Stimulated activated CD8-positive, alpha-beta memory T cell treated with anti-CD3 and anti-CD28 coated beads, Interleukin-12 subunit alpha, Interleukin-12 subunit beta, amount 100 ng/mL, for 24 hours (primary cell): Measurements from ENCODE around the gene NKAIN2.
"Not testable (repeated sequence)": the region's sequence is repeated elsewhere in the genome, so short reads cannot be mapped to it uniquely, and the experiment has no call there.

Source experiments
- DNase-seq: peaks from one replicate; pipeline ENCODE4 v3.0.0-alpha.2; 2020; ENCODE audit errors: extremely low read depth

NKAIN2 gene

DNA sequence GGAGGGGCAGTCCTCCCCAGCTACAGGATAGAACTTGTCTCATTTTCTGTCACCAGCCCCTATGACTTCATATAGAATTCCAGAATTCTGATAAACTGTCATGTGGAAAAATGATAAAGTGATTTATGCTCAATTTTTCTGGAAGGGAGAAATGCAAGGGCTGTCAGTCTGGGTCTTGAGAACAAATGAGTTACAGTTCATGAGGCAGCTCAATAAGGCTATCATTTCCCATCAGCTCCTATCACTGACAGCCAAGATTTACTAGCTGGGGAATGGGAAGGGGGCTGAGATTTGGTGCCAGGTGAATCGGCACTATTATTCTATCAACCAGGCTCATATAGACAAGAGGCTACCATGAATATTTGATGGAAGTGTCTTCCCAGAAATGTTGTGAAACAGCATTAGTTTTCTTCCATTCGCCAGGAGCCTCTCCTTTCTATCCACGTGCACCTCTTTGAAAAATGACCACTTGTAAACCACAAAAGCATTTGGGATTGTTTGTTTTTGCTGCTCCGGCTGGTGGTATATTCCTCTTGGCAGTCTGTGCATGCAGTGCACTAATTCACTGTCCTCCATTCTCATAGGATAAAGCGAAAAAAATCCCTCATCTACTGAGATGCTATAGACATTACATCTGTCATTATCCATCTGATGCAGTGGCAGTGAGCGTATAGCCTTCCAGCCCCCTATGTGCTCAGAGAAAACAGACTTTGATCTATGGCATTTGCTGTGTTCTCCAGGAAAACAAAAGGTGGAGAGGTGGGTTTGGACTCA, 629.9 kb downstream of the NKAIN2 start:
- DNase-seq = no peak

GRCh38 chr6:124434421-124434820, 630.8 kb downstream of the NKAIN2 start:
- DNase-seq = no peak

- DNase-seq = no peak
These were observed 633.1 kb downstream of the NKAIN2 start for GRCh38 chr6:124436803-124437202.

GRCh38 chr6:124438546-124439065, 634.9 kb downstream of the NKAIN2 start:
- no peak for DNase-seq

DNA sequence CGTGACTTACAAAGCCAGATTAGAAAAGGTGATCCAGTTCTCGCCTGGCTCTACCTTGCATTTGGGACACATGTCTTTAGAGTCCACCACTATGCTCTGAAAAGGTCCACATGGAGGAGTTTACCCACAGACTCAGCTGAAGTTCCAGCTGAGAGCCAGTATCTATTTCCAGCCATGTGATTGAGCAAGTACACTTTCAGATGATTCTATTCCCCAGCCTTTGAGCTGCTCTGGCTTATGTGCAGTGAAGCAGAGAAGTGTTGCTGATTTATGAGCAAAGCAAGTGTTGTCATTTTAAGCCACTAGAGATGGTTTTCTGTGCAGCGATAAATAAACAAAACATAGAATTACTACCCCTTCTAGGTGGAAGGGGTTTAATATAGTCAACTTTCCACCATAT, 637.8 kb downstream of the NKAIN2 start:
- no peak for DNase-seq

DNA sequence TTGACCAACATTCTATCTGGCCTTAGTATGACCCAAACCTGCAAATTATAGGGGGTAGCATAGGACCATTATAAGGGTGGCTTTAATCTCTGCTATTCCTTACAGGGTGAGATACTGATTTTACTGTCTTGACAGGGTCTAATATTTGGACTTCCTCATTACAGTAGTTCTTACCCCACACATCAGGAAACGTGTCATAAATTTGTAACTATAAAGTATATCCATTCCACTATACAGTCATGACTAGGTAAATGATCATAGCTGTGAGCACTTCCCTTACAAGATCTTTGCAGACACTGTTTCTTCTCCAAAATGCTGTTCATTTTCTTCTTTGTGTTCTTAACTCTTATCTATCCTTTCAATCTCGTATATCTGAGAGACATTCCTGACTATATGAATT, 639.9 kb downstream of the NKAIN2 start:
- no peak for DNase-seq

DNA sequence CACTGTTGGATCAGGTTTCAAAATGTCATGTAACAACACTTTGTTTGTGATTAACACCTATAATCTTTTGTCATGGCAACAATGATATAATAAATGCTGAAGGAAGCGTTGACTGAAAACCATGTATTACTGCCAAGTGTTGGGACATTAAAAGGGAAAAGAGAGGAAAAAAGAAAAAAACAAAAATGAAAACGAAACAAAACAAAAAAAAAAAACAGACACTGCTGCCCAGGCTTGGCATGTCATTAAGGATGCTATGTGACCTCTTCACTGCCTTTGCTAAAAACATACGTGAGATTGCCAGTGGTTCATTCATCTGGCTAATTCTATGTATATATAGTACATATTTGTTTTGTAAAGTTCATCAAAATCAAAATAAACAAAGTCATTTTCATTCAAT, 641.9 kb downstream of the NKAIN2 start:
- no peak for DNase-seq

GRCh38 chr6:124446961-124447360, 643.3 kb downstream of the NKAIN2 start:
- no peak for DNase-seq

GRCh38 chr6:124459268-124459667, 655.6 kb downstream of the NKAIN2 start:
- DNase-seq = no peak

DNA sequence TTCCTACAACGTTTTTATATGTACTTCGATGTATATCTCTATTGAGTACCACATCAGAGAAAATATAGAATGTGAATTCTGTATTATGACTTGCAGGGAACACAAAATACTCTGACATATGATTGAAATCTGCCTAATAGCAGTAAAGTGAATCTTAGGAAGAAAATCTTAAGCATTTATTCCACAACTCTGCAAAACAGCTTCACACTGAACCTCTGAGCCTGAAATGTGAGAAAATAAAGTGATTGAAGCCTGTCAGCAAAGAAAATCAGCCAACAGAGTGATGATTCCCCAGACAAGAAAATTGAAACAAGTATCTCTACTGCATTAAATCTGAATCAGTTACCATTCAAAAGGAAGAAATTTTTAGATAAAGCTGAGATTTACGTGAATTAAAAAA, 659.1 kb downstream of the NKAIN2 start:
- DNase-seq = no peak

- no peak for DNase-seq
These were observed 659.6 kb downstream of the NKAIN2 start for GRCh38 chr6:124463271-124463670.

GRCh38 chr6:124464600-124464999, 660.9 kb downstream of the NKAIN2 start:
- DNase-seq = not testable (repeated sequence)

DNA sequence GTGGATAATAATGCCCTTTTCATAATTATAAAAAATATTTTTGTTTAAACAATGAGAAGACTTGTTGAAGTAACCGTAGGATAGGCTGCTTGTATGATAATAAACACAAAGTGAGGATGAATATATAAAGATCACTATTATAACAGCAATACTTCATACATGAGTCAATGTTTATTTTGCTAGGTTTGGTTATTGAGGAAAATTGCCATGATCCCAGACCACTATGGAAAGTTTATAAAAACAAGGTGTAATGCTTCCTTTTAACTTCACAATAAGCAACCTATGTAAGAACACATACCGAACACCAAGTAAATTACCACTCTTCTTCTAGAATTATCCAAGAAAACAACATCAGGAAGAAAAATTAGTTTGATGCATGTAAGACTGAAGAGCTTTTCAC, 663.3 kb downstream of the NKAIN2 start:
- DNase-seq = no peak

DNA sequence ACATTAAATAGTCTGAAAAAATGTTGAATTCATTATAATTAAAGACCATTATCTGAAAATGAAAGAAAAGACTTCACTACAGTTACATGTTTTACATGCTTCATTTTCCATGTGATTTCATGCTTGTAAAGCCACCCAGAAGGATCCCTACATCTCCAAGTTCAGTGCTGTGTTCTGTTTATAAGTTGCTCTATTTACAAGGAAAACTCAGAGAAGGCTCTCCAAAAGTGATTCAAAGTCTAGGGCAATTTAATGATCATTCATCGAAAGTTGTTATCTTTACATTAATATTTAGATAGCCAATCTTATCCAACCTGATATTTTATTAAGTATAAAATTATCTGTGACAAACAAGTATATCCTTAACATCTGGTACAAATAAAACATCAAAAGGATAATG, 663.7 kb downstream of the NKAIN2 start:
- DNase-seq = no peak

DNA sequence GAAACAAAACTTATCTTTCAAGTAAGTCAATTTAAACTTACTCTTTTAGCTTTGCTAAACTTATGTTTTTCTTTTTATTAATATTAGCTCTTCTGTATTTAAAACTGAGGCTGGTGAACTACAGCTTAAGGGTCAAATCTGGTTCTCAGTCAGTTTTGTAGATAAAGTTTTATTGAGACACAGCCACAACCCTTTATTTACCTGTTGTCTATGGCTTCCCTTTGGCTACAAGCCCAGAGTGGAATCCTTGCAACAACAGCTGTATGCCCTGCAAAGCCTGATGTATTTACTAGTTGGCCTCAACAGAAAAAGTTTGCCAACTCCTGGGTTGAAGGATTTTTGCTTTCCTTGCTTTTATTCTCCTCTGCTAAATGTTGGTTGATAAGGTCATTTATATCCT, 667.1 kb downstream of the NKAIN2 start:
- no peak for DNase-seq

GRCh38 chr6:124475176-124475575, 671.5 kb downstream of the NKAIN2 start:
- no peak for DNase-seq

GRCh38 chr6:124478906-124479305, 675.2 kb downstream of the NKAIN2 start:
- DNase-seq = no peak

- no peak for DNase-seq
These were observed 676.3 kb downstream of the NKAIN2 start for GRCh38 chr6:124479991-124480430.

DNA sequence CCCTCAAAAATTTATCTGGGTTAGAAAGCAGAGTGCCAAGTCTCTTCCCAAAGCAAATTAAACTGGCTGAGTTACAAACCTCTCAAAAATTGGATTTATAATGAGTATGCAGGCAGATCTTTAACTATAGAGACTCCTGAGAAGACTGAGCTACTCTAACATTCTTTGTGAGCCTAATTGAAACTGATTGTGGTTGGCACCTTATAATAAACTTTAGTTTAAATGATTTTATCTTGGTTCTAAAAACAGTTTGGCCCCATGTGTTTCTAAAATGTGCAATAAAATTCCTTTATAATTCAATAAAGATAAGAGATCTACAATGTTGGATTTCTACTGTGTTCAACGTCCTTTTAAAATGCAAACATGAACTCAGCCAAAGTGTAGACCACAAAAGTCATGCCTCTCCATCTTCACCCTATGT, 678.4 kb downstream of the NKAIN2 start:
- DNase-seq = no peak

- no peak for DNase-seq
These were observed 684.2 kb downstream of the NKAIN2 start for GRCh38 chr6:124487623-124488431.

DNA sequence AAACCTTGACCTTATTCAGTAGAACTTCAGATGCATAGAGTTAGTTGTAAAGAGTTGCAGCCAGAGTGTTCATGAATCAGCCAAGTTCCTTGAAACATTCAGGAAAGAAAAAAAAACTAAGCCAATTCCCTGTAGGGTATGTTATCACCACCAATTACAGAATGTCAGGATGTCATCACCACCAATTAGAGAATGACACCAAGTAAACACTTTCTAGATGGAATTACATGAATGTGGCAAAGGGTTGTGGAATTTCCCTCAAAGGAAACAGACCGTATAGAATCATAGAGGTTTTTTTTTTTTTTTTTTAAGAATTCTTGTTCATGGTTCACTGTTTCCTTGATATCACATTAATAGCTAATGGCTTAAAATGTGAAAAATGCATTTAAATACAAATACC, 686.5 kb downstream of the NKAIN2 start:
- no peak for DNase-seq

DNA sequence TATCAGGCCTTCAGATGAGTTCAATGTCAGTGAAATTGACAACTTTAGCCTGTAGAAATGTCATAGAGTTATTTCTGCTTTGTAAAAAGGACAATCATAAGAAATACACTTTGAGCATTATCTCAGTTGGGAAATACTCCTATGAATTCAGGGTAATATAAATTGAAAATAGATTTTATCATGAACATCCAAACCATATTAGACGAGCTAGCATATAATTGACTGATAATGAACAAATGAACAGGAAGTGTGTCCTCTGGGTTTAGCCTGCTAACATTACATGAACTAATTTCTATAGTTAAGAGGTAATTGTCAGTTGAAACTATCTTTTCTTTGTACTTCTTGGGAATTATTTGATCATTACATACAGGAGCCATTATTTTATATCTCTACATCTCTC, 689.6 kb downstream of the NKAIN2 start:
- DNase-seq = no peak
